Measurements from ENCODE around the gene SSH2. TPM values are rescaled to one million over a fixed set of nuclear protein-coding genes. Genes with fewer than 3 reads are reported as not detected.

Gene SSH2
- total and polyA plus RNA-seq, 2 of the 13 experiments (the other 11 are each of a cell fraction or from before 2014, with no cell fraction given), result 6.0 to 6.4 TPM

GRCh38 chr17:29617125-29617480, 312.9 kb downstream of the SSH2 start (continued):
- TF ChIP-seq SOX13 (IDR thresholded peaks at IDR 0.05), result no peak
- no peak for TF ChIP-seq SOX13 (CRISPR knock-in tag; conservative IDR thresholded peaks at IDR 0.05 in 1 of 2, IDR thresholded peaks at IDR 0.05 in 1 of 2)
- peak; percentile 5; the same call in 1 of the 2 replicates for TF ChIP-seq ZGPAT (CRISPR knock-in tag; IDR thresholded peaks at IDR 0.05)
- peak; percentile 92 for TF ChIP-seq XRCC5 (optimal IDR thresholded peaks at IDR 0.05; ENCODE audit: low read length)
- TF ChIP-seq ZFX (CRISPR knock-in tag; IDR thresholded peaks at IDR 0.05; ENCODE audit: low read depth), result peak; percentile 43
- TF ChIP-seq HDAC1 (CRISPR knock-in tag; IDR thresholded peaks at IDR 0.05), result peak; percentile 57
- no peak; the same call in 1 of the 2 replicates for TF ChIP-seq ZNF687 (CRISPR knock-in tag; IDR thresholded peaks at IDR 0.05)
- TF ChIP-seq PCBP1 (IDR thresholded peaks at IDR 0.05; ENCODE audit: borderline replicate concordance, low read depth, low read length), result no peak; the same call in none of the 2 replicates
- 0 out of 2 replicates have a peak, but pooled peaks have one; percentile 48 for TF ChIP-seq ZBTB20 (CRISPR knock-in tag; IDR thresholded peaks at IDR 0.05; ENCODE audit: borderline replicate concordance, low read depth)
- TF ChIP-seq ZNF580 (CRISPR knock-in tag; IDR thresholded peaks at IDR 0.05; ENCODE audit: borderline replicate concordance, low read depth), result no peak
- no peak for TF ChIP-seq POGK (CRISPR knock-in tag; conservative IDR thresholded peaks at IDR 0.05)
- 0 out of 2 replicates have a peak, but pooled peaks have one; percentile 7 for TF ChIP-seq RAD21 (CRISPR knock-in tag; IDR thresholded peaks at IDR 0.05)
- peak; percentile 55; the same call in 1 of the 2 replicates for TF ChIP-seq MAZ (IDR thresholded peaks at IDR 0.05; ENCODE audit: borderline replicate concordance, low read depth, low read length)
- TF ChIP-seq MAZ (CRISPR knock-in tag; IDR thresholded peaks at IDR 0.05; ENCODE audit: low read depth), result 0 out of 2 replicates have a peak, but pooled peaks have one; percentile 43
- peak; percentile 45; the same call in 1 of the 2 replicates for TF ChIP-seq HDAC2 (CRISPR knock-in tag; IDR thresholded peaks at IDR 0.05)
- 0 out of 2 replicates have a peak, but pooled peaks have one; percentile 11 for TF ChIP-seq ZNF891 (CRISPR knock-in tag; IDR thresholded peaks at IDR 0.05)
- TF ChIP-seq EEA1 (CRISPR knock-in tag; IDR thresholded peaks at IDR 0.05; ENCODE audit: borderline replicate concordance), result no peak
- TF ChIP-seq ZNF331 (CRISPR knock-in tag; IDR thresholded peaks at IDR 0.05), result peak; percentile 45; the same call in 1 of the 2 replicates
- no peak for TF ChIP-seq SAFB2 (CRISPR knock-in tag; IDR thresholded peaks at IDR 0.05; ENCODE audit: borderline replicate concordance, low read depth)
- TF ChIP-seq ATF7 (IDR thresholded peaks at IDR 0.05), result no peak
- TF ChIP-seq ATF7 (CRISPR knock-in tag; IDR thresholded peaks at IDR 0.05), result no peak
- TF ChIP-seq ZMYM3 (CRISPR knock-in tag; IDR thresholded peaks at IDR 0.05), result peak; percentile 54
- TF ChIP-seq DMAP1 (CRISPR knock-in tag; IDR thresholded peaks at IDR 0.05), result peak; percentile 58; the same call in 1 of the 2 replicates
- peak; percentile 36 for TF ChIP-seq ZNF777 (CRISPR knock-in tag; IDR thresholded peaks at IDR 0.05)
- TF ChIP-seq FOSL2 (CRISPR knock-in tag; IDR thresholded peaks at IDR 0.05), result peak; percentile 46; the same call in 1 of the 2 replicates

Data from HepG2 (cell line).